Peyer's patch (tissue), 4 donors: ENCODE data around the gene TMEM25.

Experiments used
- POLR2A ChIP-seq, 2 donors: fragments of 450-650 bp; IDR thresholded peaks; one replicate each; pipeline ENCODE4 v1.5.1; 2017; ENCODE audit warnings: antibody characterized with exemption in 2 of 2, mild to moderate bottlenecking in 2 of 2, moderate library complexity in 2 of 2
- TF ChIP-seq, protein P1 (sequence below), 6 experiments: fragments of 450-650 bp in 4 of 6; fragments of 200-600 bp in 2 of 6; sonication (generic) in 1 of 6; IDR thresholded peaks; one replicate each; pipeline ENCODE4 v1.5.1; 2017 to 2019; ENCODE audit warnings: antibody characterized with exemption in 6 of 6, mild to moderate bottlenecking in 3 of 6, moderate library complexity in 1 of 6

DNA sequence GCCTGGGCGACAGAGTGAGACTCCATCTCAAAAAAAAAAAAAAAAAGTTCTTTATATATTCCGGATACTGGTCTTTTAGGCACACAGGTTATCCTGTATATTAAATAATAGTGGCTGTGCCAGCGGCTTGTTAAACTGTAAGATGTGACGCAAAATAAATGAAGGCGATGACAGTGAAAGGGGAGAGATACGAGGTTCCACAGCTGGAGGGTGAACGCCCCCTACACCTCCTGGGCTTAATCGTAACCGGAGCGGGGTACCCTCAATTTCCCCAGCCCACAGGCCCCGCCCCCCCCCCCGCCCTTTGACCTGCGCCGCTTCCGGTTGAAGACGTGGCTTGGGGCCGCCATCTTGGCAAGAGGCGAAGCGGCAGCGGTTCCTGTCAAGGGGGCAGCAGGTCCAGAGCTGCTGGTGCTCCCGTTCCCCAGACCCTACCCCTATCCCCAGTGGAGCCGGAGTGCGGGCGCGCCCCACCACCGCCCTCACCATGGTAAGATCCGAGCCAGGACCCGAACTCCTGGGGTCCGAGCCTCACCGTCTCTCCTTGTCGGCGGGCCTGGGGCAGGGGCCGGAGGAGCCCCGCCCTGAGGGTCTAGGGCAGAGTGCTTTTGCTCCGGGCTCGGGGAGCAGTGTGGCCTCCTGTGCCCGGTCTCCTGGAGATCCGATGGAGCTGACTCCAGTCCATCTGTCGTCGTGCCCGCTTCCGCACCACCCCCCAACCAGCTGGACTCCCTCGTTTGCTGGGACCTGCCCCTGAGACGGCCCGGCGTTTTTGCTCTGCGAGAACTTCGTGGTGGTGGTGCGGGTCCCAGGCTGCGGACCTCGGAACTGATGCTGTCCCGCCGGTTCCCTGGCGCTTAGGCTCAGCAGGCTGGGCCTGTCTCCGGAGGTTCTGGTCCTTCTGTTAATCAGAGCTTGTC is 41.3 kb downstream of the TMEM25 start, which contains the start of gene ARCN1:
- TF ChIP-seq, protein P1, sequence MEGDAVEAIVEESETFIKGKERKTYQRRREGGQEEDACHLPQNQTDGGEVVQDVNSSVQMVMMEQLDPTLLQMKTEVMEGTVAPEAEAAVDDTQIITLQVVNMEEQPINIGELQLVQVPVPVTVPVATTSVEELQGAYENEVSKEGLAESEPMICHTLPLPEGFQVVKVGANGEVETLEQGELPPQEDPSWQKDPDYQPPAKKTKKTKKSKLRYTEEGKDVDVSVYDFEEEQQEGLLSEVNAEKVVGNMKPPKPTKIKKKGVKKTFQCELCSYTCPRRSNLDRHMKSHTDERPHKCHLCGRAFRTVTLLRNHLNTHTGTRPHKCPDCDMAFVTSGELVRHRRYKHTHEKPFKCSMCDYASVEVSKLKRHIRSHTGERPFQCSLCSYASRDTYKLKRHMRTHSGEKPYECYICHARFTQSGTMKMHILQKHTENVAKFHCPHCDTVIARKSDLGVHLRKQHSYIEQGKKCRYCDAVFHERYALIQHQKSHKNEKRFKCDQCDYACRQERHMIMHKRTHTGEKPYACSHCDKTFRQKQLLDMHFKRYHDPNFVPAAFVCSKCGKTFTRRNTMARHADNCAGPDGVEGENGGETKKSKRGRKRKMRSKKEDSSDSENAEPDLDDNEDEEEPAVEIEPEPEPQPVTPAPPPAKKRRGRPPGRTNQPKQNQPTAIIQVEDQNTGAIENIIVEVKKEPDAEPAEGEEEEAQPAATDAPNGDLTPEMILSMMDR (IDR thresholded peaks at IDR 0.05) = no peak
- TF ChIP-seq POLR2A (IDR thresholded peaks at IDR 0.05) = peak; percentile 17 to 54
